ENCODE measurements around the gene NPPC.

Gene NPPC

GRCh38 chr2:231879216-231879615 is 47.0 kb downstream of the NPPC start:
- no peak for TF ChIP-seq CTCF (IDR thresholded peaks at IDR 0.05; ENCODE audit: poor library complexity, severe bottlenecking)
- H3K9me3 ChIP-seq (ENCODE audit: severe bottlenecking): no peaks in the 10 kb centered on the region
- DNase-seq (ENCODE audit: low spot score) (no peak), ATAC-seq (ENCODE audit: low read depth) (no peak)
- H3K4me1 ChIP-seq (ENCODE audit: insufficient read depth, poor library complexity, severe bottlenecking): no peaks in the 10 kb centered on the region
- peaks cover 2% of the 10 kb centered on the region for H3K27me3 ChIP-seq (ENCODE audit: insufficient read depth, poor library complexity, severe bottlenecking)
- no peak overlapping the region for H3K27ac ChIP-seq (ENCODE audit: poor library complexity, severe bottlenecking)
- no peaks in the 10 kb centered on the region for H3K36me3 ChIP-seq (ENCODE audit: low read depth)
- no peak overlapping the region for H3K4me3 ChIP-seq (ENCODE audit: severe bottlenecking)

DNA sequence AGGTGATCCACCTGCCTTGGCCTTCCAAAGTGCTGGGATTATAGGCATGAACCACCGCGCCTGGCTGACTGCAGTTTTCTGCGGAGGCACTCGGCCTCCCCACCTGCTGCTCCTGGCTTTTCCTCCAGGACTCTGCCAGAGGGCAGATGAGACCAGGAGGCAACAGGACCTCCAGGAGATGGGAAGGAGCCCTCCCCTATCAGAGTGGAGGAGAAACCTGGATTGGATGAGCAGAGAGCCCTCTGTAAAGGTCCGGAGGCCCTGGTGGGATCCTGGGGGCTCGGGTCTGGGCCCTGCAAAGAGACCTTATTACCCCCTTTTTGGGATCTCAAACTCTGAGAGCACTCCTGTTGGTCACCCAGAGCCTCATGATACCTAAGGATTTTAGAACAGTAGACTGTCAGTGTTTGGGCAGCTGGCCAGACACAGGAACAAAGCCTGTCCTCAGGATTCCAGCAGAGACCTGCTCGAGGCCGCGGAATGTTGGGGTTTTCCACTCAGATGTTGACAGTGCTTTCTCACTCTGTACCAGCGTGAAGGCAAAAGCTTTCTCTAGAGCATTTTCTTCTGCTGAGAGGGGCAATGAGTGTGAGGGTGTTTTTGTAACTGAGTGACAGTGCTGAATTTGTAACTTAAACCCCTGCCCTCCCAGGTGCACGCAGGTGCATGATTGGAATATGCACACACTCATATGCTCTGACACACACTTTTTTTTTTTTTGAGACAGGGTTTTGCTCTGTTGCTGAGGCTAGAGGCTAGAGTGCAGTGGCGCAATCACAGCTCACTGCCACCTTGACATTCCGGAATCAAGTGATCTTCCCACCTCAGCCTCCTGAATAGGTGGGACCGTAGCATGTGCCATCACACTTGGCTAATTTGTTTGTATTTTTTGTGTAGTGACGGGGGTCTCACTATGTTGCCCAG is 48.4 kb downstream of the NPPC start:
- H3K9me3 ChIP-seq (ENCODE audit: severe bottlenecking): no peaks in the 10 kb centered on the region
- H3K27me3 ChIP-seq (ENCODE audit: insufficient read depth, poor library complexity, severe bottlenecking): no peaks in the 10 kb centered on the region
- no peak overlapping the region for H3K4me3 ChIP-seq (ENCODE audit: severe bottlenecking)
- H3K4me1 ChIP-seq (ENCODE audit: insufficient read depth, poor library complexity, severe bottlenecking): no peaks in the 10 kb centered on the region
- DNase-seq (ENCODE audit: low spot score) (no peak), ATAC-seq (ENCODE audit: low read depth) (peak; percentile 82)
- H3K27ac ChIP-seq (ENCODE audit: poor library complexity, severe bottlenecking): no peak overlapping the region
- H3K36me3 ChIP-seq (ENCODE audit: low read depth): no peaks in the 10 kb centered on the region
- TF ChIP-seq CTCF (IDR thresholded peaks at IDR 0.05; ENCODE audit: poor library complexity, severe bottlenecking): no peak

DNA sequence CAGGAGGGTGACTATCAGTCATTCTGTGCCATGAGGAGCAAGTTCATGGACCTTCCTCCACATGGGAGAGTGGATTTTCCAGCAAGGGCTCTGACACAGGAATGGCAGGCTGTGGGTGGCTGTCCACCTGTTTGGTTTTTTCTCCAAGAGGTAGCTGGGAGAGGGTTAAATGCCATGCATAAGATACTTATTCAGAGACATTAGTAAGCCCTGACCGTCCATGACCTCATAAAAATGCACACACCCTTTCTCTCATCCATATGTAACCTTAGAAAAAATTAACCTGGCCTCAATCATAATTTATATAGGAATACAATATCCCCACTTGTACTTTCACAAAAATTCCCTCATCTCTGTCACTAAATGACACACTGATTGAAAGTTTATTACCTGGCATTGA is 51.3 kb downstream of the NPPC start:
- no peak for TF ChIP-seq CTCF (IDR thresholded peaks at IDR 0.05; ENCODE audit: poor library complexity, severe bottlenecking)
- Histone ChIP-seq H3K27me3 (ENCODE audit: insufficient read depth, poor library complexity, severe bottlenecking) (no peaks in the 10 kb centered on the region), H3K4me3 (ENCODE audit: severe bottlenecking) (no peak overlapping the region), H3K4me1 (ENCODE audit: insufficient read depth, poor library complexity, severe bottlenecking) (no peaks in the 10 kb centered on the region), H3K36me3 (ENCODE audit: low read depth) (no peaks in the 10 kb centered on the region), H3K9me3 (ENCODE audit: severe bottlenecking) (no peaks in the 10 kb centered on the region), H3K27ac (ENCODE audit: poor library complexity, severe bottlenecking) (no peak overlapping the region)
- DNase-seq (ENCODE audit: low spot score): no peak
- no peak for ATAC-seq (ENCODE audit: low read depth)

Data from RWPE2 (cell line).